HUES48 (cell line): ENCODE results near the gene ARFGAP1.

Experiments used
- H3K27ac ChIP-seq: one replicate; pipeline ENCODE4 v1.7.0; 2013; ENCODE audit warnings: low read depth, low read length, inconsistent platforms
- H3K27me3 ChIP-seq: 2 replicates; pipeline ENCODE4 v1.6.1; 2013; ENCODE audit warnings: mild to moderate bottlenecking, low read length; ENCODE audit not compliant: control insufficient read depth, insufficient read depth
- H3K36me3 ChIP-seq: 2 replicates; pipeline ENCODE4 v1.6.1; 2013; ENCODE audit warnings: low read length; ENCODE audit not compliant: control insufficient read depth, insufficient read depth
- H3K4me1 ChIP-seq: 2 replicates; pipeline ENCODE4 v1.6.1; 2013; ENCODE audit warnings: mild to moderate bottlenecking, low read length; ENCODE audit not compliant: control insufficient read depth, insufficient read depth
- H3K4me3 ChIP-seq: 2 replicates; pipeline ENCODE4 v1.5.1; 2013; ENCODE audit warnings: mild to moderate bottlenecking, low read depth, low read length
- H3K9ac ChIP-seq: 2 replicates; pipeline ENCODE4 v1.6.1; 2013; ENCODE audit warnings: mild to moderate bottlenecking, low read depth, low read length, moderate library complexity
- H3K9me3 ChIP-seq: 2 replicates; pipeline ENCODE4 v1.6.1; 2013; ENCODE audit warnings: low read length; ENCODE audit not compliant: control insufficient read depth, insufficient read depth

The ARFGAP1 gene

DNA sequence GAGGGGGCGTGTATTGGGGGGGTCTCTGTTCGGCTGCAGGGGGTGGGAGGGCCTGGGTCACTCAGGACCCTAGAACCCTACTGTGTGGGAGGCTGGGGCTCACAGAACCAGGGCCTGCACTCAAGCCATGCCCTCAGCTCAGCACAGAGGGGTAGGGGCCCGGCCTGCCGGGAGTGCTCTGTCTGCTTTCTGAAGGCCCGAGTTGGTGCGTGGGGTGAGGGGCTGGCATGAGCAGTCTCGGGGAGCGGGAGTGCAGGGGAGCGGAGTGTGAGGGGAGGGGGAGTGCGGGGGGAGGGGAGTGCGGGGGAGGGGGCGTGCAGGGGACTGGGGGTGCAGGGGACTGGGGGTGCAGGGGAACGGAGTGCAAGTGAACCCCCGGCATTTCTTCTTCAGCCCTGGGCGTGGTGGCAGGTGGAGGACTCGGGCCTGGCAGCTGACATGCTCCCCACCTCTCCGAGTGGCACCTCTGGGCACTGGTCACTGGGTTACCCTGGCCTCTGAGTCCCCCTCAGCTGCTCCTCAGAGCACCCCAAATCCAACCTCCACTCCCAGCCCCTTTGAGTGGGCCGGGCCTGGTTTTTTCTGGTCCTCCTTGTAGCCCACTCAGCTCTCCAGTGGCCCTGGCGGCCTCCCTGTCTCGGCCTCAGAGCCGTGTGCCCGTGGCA, 21.4 kb downstream of the ARFGAP1 start:
- 0 out of 2 replicates have a peak, but pooled peaks cover 3% of the 10 kb centered on the region for H3K27me3 ChIP-seq
- H3K4me1 ChIP-seq = peaks cover 10% of the 10 kb centered on the region; the same call in 1 of the 2 replicates
- H3K9me3 ChIP-seq = no peaks in the 10 kb centered on the region
- no peak overlapping the region for H3K9ac ChIP-seq
- no peak overlapping the region for H3K27ac ChIP-seq
- peaks cover 4% of the 10 kb centered on the region for H3K36me3 ChIP-seq
- H3K4me3 ChIP-seq = no peak overlapping the region

DNA sequence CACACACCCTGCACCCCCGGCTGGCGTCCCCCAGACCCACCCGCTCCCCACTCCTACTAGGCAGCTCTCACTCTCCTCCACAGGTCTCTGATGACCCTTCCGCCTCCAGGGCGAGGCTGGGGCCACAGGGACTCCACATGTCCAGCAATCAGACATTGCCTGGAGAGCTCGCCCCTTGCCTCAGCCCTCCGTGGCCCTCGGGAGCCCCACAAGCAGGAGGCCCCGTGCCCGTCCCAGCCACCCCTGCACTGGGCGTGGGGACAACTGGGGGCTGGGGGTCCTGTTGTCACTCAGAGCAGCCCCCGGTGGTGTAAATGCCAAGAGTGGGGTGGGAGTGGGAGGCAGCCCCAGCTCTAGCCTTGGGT, 21.9 kb downstream of the ARFGAP1 start:
- no peak overlapping the region for H3K4me3 ChIP-seq
- H3K27ac ChIP-seq = no peak overlapping the region
- H3K9ac ChIP-seq = no peak overlapping the region
- peaks cover 10% of the 10 kb centered on the region; the same call in 1 of the 2 replicates for H3K4me1 ChIP-seq
- 0 out of 2 replicates have a peak, but pooled peaks cover 3% of the 10 kb centered on the region for H3K27me3 ChIP-seq
- no peaks in the 10 kb centered on the region for H3K9me3 ChIP-seq
- H3K36me3 ChIP-seq = no peaks in the 10 kb centered on the region; the same call in 1 of the 2 replicates

DNA sequence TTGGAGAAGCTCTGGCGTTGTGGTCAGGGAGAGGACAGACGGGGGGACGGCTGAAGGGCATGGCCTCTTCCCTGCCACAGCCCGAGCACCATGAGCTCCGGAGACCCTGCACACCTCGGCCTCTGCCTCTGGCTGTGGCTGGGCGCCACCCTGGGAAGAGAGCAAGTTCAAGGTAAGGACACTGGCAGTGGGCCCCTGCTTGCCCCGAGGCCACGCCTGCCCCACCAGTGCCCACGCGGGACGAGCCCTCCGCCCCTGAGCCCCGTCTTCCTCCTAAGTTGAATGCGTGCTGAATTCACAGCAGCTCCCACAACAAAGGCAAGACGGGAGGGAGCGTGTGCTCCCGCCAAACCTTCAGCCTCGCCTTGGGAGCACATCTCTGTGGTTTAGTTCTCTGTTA, 22.4 kb downstream of the ARFGAP1 start:
- Histone ChIP-seq H3K4me3 (no peak overlapping the region), H3K27me3 (0 out of 2 replicates have a peak, but pooled peaks cover 3% of the 10 kb centered on the region), H3K36me3 (no peaks in the 10 kb centered on the region), H3K9ac (no peak overlapping the region), H3K27ac (no peak overlapping the region), H3K9me3 (no peaks in the 10 kb centered on the region), H3K4me1 (peaks cover 10% of the 10 kb centered on the region; the same call in 1 of the 2 replicates)

DNA sequence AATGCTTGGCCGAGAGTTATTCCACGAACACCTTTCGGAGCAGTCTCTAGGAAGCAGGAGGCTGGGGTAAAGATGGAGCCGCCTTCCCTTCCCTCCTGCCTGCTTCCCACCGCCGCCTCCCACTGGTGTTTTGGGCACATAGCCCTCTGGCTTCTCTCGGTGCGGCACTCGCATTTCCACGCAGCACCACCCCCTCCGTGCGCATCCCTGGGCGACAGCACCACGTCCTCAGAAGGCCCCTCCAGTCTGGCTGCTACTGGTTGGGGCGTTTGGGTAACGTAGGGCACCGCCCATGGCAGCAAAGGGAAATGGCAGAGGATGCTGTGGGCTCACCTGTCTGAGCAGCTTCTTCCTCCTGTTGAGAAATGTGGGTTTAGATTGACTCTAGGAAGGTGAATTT, 22.8 kb downstream of the ARFGAP1 start:
- Histone ChIP-seq H3K27ac (no peak overlapping the region), H3K9ac (no peak overlapping the region), H3K36me3 (no peaks in the 10 kb centered on the region), H3K4me1 (peaks cover 10% of the 10 kb centered on the region; the same call in 1 of the 2 replicates), H3K4me3 (no peak overlapping the region), H3K27me3 (0 out of 2 replicates have a peak, but pooled peaks cover 3% of the 10 kb centered on the region), H3K9me3 (no peaks in the 10 kb centered on the region)

DNA sequence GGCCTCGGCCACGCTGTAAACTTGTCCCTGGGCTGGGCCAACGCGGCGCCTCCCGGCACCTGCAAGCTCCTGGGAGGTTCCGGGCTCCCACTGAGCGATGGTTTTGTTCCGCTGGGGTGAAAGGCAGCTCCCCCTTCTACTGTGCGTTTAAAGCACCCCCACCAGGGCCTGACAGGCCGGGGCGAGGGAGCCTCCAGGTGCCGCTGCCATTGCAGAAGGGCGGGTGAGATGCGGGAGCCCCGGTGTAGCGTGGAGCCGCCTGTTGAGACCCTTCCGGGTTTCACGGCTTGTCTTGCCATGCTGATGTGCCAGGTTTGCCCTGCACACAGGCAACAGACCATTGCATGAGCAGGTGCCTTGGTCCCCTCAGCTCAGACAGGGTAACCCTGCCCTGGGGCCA, 23.2 kb downstream of the ARFGAP1 start:
- no peak overlapping the region for H3K9ac ChIP-seq
- 0 out of 2 replicates have a peak, but pooled peaks cover 3% of the 10 kb centered on the region for H3K27me3 ChIP-seq
- H3K4me1 ChIP-seq = peaks cover 8% of the 10 kb centered on the region; the same call in 1 of the 2 replicates
- H3K36me3 ChIP-seq = no peaks in the 10 kb centered on the region
- H3K9me3 ChIP-seq = no peaks in the 10 kb centered on the region
- H3K4me3 ChIP-seq = no peak overlapping the region
- no peak overlapping the region for H3K27ac ChIP-seq

DNA sequence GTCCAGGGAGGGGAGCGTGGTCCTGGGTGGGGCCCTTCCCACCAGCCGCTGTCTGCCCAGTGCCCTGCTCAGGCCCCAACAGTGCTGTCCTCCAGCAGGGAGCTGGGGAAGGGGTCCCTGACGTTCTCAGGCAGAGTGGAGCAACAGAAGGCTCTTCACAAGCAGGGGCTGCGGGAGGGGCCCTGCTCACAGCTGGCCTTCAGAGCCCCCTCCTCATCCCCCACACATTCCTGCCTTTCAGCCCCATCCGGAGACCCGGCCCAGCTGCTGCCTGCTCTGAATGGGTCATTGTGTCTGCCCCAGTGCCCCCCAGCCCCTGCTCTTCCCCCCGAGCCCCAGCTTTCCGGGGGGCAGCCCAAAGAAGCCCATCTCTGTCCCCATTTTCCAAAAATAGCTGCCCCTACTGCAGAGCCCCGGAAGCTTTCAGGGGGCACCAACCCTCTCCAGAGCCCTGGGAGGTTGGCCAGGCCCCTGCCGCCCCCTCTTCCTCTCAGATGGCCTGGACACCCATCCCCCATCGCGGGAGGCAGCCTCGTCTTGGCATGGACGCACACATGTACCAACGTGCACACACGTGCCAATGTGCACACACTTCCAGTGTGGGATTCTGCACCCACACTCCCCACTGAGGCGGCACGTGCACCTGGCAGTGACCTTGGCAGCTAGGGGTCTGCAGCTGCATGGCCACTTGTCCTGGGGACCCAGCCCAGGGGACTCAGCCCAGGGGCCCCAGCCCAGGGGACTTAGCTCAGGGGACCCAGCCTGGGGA, 24.1 kb downstream of the ARFGAP1 start:
- Histone ChIP-seq H3K9me3 (no peaks in the 10 kb centered on the region), H3K4me3 (no peak overlapping the region), H3K27ac (no peak overlapping the region), H3K36me3 (no peaks in the 10 kb centered on the region), H3K4me1 (peaks cover 7% of the 10 kb centered on the region; the same call in 1 of the 2 replicates), H3K27me3 (0 out of 2 replicates have a peak, but pooled peaks cover 3% of the 10 kb centered on the region), H3K9ac (no peak overlapping the region)

DNA sequence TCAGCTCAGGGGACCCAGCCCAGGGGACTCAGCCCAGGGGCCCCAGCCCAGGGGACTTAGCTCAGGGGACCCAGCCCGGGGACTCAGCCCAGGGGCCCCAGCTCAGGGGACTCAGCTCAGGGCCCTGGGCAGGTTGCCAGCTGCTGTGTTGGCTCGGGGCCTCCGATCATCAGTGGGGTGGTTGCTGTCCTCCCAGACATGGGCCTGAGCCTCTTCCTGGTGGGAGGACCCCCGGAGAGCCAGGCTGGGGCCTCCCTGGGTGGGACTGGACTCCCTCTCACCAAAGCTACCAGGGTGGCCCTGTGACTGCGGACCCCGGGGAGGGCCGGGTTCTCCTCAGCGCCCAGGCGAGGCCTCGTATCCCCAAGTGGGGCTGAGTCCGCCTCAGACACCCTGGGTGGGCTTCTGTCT, 24.8 kb downstream of the ARFGAP1 start:
- peaks cover 7% of the 10 kb centered on the region; the same call in 1 of the 2 replicates for H3K4me1 ChIP-seq
- no peaks in the 10 kb centered on the region for H3K36me3 ChIP-seq
- no peak overlapping the region for H3K27ac ChIP-seq
- no peaks in the 10 kb centered on the region for H3K9me3 ChIP-seq
- H3K9ac ChIP-seq = no peak overlapping the region
- H3K4me3 ChIP-seq = no peak overlapping the region
- H3K27me3 ChIP-seq = 0 out of 2 replicates have a peak, but pooled peaks cover 3% of the 10 kb centered on the region

DNA sequence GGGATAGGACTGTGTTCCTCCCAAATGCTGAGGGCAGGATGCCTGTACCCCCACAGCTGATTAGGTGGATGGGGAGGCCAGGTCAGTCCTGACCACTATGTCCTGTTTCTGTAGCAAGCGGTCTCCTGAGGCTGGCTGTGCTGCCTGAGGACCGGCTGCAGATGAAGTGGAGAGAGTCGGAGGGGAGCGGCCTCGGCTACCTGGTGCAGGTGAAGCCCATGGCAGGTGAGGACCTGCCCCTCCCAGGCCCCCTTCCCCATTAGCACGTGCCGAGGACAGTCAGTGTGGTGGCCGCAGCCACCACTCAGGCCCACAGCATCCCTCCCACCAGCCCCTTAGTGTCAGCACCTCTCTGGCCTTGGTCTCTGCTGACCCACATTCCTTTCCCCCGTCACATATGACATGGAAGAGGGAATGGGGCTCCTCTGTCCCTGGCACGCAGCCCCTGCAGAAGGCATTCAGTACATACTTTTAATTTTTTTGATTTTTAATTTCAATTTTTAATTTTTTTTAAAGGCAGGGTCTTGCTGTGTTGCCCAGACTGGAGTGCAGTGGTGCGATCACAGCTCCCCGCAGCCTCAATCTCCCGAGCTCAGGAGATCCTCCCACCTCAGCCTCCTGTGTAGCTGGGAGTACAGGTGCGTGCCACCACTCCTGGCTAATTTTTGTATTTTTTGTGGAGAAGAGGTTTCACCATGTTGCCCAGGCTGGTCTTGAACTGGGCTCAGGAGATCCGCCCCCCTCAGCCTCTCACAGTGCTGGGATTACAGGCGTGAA, 25.4 kb downstream of the ARFGAP1 start:
- H3K27ac ChIP-seq = no peak overlapping the region
- H3K36me3 ChIP-seq = no peaks in the 10 kb centered on the region
- 0 out of 2 replicates have a peak, but pooled peaks cover 3% of the 10 kb centered on the region for H3K27me3 ChIP-seq
- H3K9me3 ChIP-seq = no peaks in the 10 kb centered on the region
- H3K4me1 ChIP-seq = peaks cover 7% of the 10 kb centered on the region; the same call in 1 of the 2 replicates
- H3K4me3 ChIP-seq = no peak overlapping the region
- no peak overlapping the region for H3K9ac ChIP-seq

DNA sequence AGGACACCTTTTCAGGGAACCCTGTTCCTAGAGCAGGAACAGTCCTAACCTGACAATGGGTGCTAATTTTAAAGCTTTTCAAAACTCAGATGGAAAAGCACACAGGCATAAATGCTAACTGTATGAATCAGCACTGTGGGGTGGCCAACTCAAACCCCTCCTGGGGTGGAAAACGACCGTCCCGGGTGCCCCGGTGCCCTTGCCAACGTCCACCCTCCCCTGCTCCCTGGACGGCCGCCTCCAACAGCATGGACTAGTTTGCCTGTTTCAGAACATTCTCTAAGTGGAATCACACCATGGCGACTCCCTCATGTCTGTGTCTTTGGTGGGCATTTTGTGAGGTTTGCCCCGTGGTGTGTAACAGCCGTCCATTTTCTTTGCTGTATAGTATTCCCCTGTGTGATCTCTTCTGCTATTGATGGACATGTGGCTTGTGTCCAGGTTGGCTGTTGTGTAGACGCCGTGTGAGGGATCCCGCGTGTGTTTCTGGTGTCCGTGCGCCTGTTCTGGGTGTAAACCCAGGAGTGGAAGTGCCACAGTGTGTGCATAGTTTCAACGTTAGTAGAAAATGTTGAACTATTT, 26.2 kb downstream of the ARFGAP1 start:
- Histone ChIP-seq H3K4me3 (no peak overlapping the region), H3K27me3 (0 out of 2 replicates have a peak, but pooled peaks cover 3% of the 10 kb centered on the region), H3K9me3 (no peaks in the 10 kb centered on the region)

DNA sequence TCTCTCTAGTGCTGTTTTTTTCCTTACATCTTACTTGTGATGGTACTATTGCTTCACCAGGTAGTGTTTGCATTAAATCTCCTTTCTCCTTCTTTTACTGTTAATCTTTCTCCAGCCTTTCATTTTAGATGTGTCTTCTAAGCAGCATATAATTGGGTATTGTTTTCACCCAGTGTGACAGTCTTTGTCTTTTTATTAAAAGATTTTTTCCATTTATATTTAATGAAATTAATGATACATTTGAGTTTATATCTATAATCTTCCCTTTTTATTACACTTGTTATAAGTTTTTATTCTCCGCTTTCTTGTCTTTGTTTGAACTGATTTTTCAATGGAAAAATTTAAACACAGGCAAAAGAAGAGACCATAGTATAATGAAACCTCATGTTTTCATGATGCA, 29.1 kb downstream of the ARFGAP1 start:
- H3K4me3 ChIP-seq = no peak overlapping the region
- no peaks in the 10 kb centered on the region for H3K27me3 ChIP-seq
- no peaks in the 10 kb centered on the region for H3K9me3 ChIP-seq
- H3K4me1 ChIP-seq = no peaks in the 10 kb centered on the region
- no peak overlapping the region for H3K27ac ChIP-seq
- no peak overlapping the region for H3K9ac ChIP-seq
- H3K36me3 ChIP-seq = no peaks in the 10 kb centered on the region

More for the DNA sequence above, 26.2 kb downstream of the ARFGAP1 start:
- H3K36me3 ChIP-seq = no peaks in the 10 kb centered on the region
- H3K4me1 ChIP-seq = peaks cover 7% of the 10 kb centered on the region; the same call in 1 of the 2 replicates
- H3K27ac ChIP-seq = no peak overlapping the region
- no peak overlapping the region for H3K9ac ChIP-seq
